Immature natural killer cell (primary cell): ENCODE data around the gene MSN. TPM values are rescaled to one million over a fixed set of nuclear protein-coding genes. Genes with fewer than 3 reads are reported as not detected.
"Not testable (repeated sequence)": the region's sequence is repeated elsewhere in the genome, so short reads cannot be mapped to it uniquely, and the experiment has no call there.

Source experiments
- DNase-seq, 3 donors: peaks; one replicate each; pipeline ENCODE4 v3.0.0; 2022; ENCODE audit warnings: mixed read lengths in 1 of 3
- H3K27ac Mint-ChIP-seq, 6 donors: one replicate each; pipeline ENCODE4 v1.8.0; 2020; ENCODE audit warnings: mixed read lengths in 6 of 6, mild to moderate bottlenecking in 5 of 6, inconsistent platforms in 4 of 6, moderate library complexity in 3 of 6
- H3K27me3 Mint-ChIP-seq, 3 donors: one replicate each; pipeline ENCODE4 v1.8.0; 2020 to 2021; ENCODE audit warnings: low read depth in 3 of 3, mild to moderate bottlenecking in 3 of 3, mixed read lengths in 3 of 3, moderate library complexity in 3 of 3, inconsistent platforms in 1 of 3
- H3K36me3 Mint-ChIP-seq, 3 donors: one replicate each; pipeline ENCODE4 v1.8.0; 2020; ENCODE audit warnings: mixed read lengths in 3 of 3, inconsistent platforms in 2 of 3, mild to moderate bottlenecking in 2 of 3
- H3K4me1 Mint-ChIP-seq, 2 donors: one replicate each; pipeline ENCODE4 v1.8.0; 2020; ENCODE audit warnings: inconsistent platforms in 2 of 2, mild to moderate bottlenecking in 2 of 2, mixed read lengths in 2 of 2, moderate library complexity in 1 of 2
- H3K4me3 Mint-ChIP-seq, 5 donors: one replicate each; pipeline ENCODE4 v1.8.0; 2020; ENCODE audit warnings: mild to moderate bottlenecking in 5 of 5, mixed read lengths in 5 of 5, inconsistent platforms in 3 of 5, moderate library complexity in 3 of 5
- H3K9me3 Mint-ChIP-seq, 6 donors: one replicate each; pipeline ENCODE4 v1.8.0; 2020; ENCODE audit warnings: mild to moderate bottlenecking in 6 of 6, mixed read lengths in 6 of 6, inconsistent platforms in 4 of 6, moderate library complexity in 3 of 6
- polyA plus RNA-seq, 3 donors: library from polyadenylated mRNA; unstranded; fragments of 300-500 nt; fragmentation: Illumina TruSeq; gene quantifications; one replicate each; pipeline ENCODE4 v1.2.3, GENCODE V29; 2021

The MSN gene
- polyA plus RNA-seq, 3 donors from 2014 or later, result 1,039 to 1,577 (median 1,568) TPM

DNA sequence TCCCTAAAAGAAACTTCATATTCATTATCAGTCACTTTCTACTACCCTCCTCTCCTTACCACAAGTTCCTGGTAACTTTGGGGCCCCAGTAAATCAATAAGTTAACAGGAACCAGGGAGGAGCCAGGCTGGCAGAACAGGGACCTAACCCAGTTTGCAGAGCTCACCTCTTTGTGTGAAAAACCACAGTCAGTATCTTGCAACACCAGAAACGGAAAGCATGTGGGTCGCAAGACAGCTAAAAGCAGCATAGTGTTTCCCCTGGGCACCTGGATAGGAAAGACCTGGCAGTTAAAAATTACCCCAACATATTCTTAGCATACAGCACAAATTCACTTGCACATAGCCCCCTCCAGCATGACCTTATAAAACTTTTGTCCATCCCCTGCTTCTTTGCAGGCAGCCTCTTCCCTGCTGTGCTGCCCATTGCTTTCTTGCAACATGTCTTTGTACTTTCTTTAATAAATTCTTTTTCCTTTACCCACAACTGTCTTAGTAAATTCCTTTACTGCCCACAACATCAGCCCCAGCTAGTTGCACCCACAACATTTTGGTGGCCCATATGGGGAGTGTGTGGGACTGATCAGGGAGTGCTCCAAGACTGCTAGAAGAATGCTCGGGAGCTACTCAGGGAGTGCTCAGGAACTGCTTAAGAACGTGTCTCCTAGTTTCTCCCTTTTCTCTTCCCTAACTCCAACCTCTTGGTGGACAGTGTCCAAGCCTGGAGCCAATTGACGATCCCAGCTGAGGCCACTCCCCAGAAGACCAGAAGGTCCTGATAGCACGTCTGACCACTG is 83.4 kb downstream of the MSN start:
- peaks cover 53 to 74% of the 10 kb centered on the region in 2 donors for H3K4me1 Mint-ChIP-seq
- peaks cover 0 to 8% (median 2%) of the 10 kb centered on the region in 3 donors for H3K27me3 Mint-ChIP-seq
- no peaks in the 10 kb centered on the region for H3K9me3 Mint-ChIP-seq
- peak; percentile 58 to 66 (median 64) for DNase-seq
- H3K4me3 Mint-ChIP-seq, result peak overlapping the region; percentile 48 to 88 (median 76)
- no peaks in the 10 kb centered on the region for H3K36me3 Mint-ChIP-seq
- peak overlapping the region in 5 of 6 donors; percentile 69 to 89 (median 78) for H3K27ac Mint-ChIP-seq

DNA sequence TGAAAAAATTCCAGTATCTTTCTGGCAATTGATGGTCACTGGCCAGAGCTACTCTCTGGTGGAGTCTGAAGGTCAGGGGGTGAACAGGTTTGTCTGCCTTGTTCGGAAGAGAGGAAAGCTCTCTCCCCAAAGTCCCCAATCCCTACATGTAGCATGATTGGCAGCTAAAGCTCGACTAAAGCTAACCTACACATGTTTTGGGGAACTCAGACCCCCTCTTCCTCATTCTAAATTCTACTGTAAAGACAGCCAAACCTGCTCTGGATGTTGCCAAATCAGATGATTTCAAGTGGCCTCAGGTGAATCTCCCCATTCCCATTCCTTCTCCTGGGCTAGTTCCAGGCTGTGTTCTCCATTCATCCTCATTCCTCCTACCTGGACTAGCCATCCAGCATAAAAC is 84.1 kb downstream of the MSN start:
- no peaks in the 10 kb centered on the region for H3K9me3 Mint-ChIP-seq
- H3K4me3 Mint-ChIP-seq, result peak overlapping the region; percentile 48 to 88 (median 76)
- peaks cover 49 to 70% of the 10 kb centered on the region in 2 donors for H3K4me1 Mint-ChIP-seq

DNA sequence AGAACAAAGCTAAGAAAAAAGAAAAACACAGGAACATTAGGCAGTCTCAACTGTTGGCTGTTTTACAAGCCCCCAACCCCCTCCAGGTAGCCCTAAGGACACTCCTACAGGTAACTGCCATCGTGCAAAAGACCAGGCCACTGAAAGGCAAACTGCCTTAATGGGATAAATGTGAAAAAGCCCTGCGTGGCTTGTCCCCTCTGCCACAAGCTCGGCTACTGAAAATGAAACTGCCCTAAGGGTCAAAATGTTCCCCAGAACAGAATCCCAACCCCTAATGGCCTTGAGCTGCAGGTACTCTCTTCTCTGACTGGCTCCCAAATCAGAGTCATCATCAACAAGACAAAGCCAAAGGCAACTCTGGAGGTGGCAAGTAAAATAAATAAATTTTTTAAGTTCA is 84.8 kb downstream of the MSN start:
- Mint-ChIP-seq H3K27ac (peak overlapping the region in 1 of 6 donors; percentile 26), H3K4me1 (peaks cover 48 to 63% of the 10 kb centered on the region in 2 donors), H3K4me3 (peak overlapping the region in 4 of 5 donors; percentile 12 to 88 (median 72)), H3K9me3 (no peaks in the 10 kb centered on the region), H3K36me3 (no peaks in the 10 kb centered on the region), H3K27me3 (peaks cover 0 to 8% (median 2%) of the 10 kb centered on the region in 3 donors)
- DNase-seq, result no peak

More for the DNA sequence above, 84.1 kb downstream of the MSN start:
- Mint-ChIP-seq H3K36me3 (no peaks in the 10 kb centered on the region), H3K27me3 (peaks cover 0 to 8% (median 2%) of the 10 kb centered on the region in 3 donors), H3K27ac (peak overlapping the region in 4 of 6 donors; percentile 13 to 86 (median 76))
- DNase-seq, result no peak

DNA sequence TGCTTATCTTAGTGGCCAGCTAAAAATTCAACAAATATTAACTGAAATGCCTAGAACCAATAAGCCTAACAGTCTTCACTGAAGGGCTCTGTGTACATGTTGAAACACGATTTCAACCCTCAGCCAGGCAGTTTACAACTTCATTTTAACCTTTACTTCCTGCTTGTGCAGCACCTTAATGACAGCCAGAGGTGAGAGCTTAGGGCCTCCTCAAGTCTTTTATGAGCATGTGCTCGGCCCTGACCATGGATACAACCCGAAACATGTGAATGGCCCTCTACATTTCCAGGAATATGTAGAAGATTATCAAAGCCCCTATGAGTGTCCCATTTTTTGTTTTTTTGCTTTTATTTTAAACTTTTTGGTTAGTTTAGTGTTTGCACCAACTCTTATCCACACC is 88.3 kb downstream of the MSN start:
- Mint-ChIP-seq H3K4me3 (no peak overlapping the region), H3K9me3 (no peaks in the 10 kb centered on the region), H3K4me1 (peaks cover 38 to 43% of the 10 kb centered on the region in 2 donors), H3K27ac (peak overlapping the region in 1 of 6 donors; percentile 0), H3K27me3 (peaks cover 0 to 5% (median 4%) of the 10 kb centered on the region in 3 donors), H3K36me3 (no peaks in the 10 kb centered on the region)
- no peak for DNase-seq

DNA sequence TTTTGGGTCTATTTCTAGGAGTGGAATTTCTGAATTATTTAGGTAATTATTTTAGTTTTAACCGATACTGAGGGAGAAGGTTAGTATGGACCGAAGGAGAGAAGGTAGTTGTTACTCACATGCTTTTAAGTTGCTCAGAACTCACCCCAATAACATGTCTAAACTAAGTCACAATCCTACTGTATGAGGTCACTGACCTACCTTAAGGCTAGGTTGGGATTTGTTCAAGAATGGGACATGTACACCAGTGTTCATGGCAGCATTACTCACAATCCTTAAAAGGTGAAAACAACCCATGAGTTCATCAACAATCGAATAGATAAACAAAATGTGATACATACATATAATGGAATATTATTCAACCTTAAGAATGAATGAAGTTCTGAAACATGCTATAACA is 90.5 kb downstream of the MSN start:
- DNase-seq, result no peak
- Mint-ChIP-seq H3K36me3 (no peaks in the 10 kb centered on the region), H3K4me1 (peaks cover 22 to 32% of the 10 kb centered on the region in 2 donors), H3K9me3 (no peaks in the 10 kb centered on the region), H3K27ac (no peak overlapping the region), H3K27me3 (peaks cover 0 to 5% (median 5%) of the 10 kb centered on the region in 3 donors), H3K4me3 (no peak overlapping the region)

DNA sequence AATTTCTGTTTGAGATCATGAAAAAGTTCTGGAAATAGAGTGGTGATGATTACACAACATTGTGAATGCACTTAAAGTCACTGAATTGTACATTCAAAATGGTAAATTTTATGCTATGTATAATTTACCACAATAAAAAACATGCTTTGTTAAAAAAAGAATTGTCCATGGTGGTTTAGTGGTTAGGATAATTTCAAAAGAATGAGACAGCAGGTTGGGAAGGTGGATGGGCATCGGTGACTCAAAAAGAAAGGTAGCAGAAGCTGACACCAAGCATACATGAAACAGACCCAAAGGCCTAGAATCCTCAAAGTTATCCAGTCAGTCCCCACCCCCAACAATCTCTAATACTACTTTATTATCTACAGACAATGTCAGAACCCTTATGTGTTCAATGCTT is 91.1 kb downstream of the MSN start:
- H3K4me3 Mint-ChIP-seq, result no peak overlapping the region
- peak overlapping the region in 1 of 6 donors; percentile 5 for H3K27ac Mint-ChIP-seq
- H3K36me3 Mint-ChIP-seq, result no peaks in the 10 kb centered on the region
- H3K4me1 Mint-ChIP-seq, result peaks cover 25 to 34% of the 10 kb centered on the region in 2 donors
- no peak for DNase-seq
- H3K9me3 Mint-ChIP-seq, result no peaks in the 10 kb centered on the region
- peaks cover 0 to 5% (median 5%) of the 10 kb centered on the region in 3 donors for H3K27me3 Mint-ChIP-seq

DNA sequence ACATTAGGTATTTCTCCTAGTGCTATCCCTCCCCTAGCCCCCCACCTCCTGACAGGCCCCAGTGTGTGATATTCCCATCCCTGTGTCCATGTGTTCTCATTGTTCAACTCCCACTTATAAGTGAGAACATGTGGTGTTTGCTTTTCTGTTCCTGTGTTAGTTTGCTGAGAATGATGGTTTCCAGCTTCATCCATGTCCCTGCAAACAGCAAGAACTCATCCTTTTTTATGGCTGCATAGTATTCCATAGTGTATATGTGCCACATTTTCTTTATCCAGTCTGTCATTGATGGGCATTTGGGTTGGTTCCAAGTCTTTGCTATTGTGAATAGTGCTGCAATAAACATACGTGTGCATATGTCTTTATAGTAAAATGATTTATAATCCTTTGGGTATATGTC is 92.1 kb downstream of the MSN start:
- H3K36me3 Mint-ChIP-seq, DNase-seq, H3K4me3 Mint-ChIP-seq, H3K9me3 Mint-ChIP-seq, H3K27me3 Mint-ChIP-seq, H3K27ac Mint-ChIP-seq: not testable (repeated sequence)
- H3K4me1 Mint-ChIP-seq, result peaks cover 33 to 45% of the 10 kb centered on the region in 2 donors

DNA sequence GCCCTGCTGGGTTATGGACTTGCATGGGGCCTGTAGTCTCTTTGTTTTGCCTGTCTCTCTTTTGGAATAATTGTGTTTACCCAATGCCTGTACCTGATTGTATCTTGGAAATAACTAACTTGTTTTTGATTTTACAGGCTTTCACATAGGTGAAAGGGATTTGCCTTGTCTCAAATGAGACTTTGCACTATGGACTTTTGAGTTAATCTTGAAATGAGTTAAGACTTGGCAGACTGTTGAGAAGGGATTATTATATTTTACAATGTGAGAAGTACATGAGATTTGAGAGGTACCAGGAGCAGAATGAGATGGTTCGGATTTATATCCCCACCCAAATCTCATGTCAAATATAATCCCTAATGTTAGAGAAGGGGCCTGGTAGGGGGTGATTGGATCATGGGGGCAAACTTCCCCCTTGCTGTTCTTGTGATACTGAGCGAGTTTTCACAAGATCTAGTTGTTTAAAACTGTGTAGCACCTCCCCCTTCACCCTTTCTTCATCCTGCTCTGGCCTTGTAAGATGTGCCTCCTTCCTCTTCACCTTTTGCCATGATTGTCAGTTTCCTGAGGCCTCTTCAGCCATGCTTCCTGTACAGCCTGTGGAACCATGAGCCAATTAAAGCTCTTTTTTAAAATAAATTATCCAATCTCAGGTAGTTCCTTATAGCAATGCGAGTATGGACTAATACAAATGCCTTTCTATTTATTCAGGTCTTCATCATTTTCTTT is 102.3 kb downstream of the MSN start:
- DNase-seq, result no peak
- no peaks in the 10 kb centered on the region for H3K4me1 Mint-ChIP-seq
- no peak overlapping the region for H3K4me3 Mint-ChIP-seq
- H3K27me3 Mint-ChIP-seq, result peaks cover 0 to 10% (median 2%) of the 10 kb centered on the region in 3 donors
- no peaks in the 10 kb centered on the region for H3K36me3 Mint-ChIP-seq
- H3K27ac Mint-ChIP-seq, result no peak overlapping the region
- H3K9me3 Mint-ChIP-seq, result no peaks in the 10 kb centered on the region

DNA sequence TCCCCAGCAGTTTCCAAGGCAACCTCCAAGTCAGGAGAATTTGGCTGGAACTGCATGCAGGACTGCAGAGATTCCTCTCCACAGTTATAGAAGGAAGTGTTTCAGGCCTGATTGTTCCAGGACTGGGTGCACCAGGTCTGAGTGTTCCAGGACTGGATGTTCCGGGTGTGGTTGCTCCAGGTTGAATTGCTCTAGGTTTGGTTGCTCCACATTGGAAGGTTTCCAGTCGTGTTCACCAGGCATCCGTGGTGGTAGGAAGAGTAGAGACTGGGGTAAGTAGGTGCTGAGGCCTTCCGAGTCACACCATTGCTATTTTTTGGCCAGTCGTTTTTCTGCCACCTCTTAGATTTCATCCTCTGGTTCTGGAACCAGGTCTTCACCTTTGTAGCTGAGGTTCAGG is 105.4 kb downstream of the MSN start:
- Mint-ChIP-seq H3K36me3 (peaks cover 0 to under 1% (median 0%) of the 10 kb centered on the region in 3 donors), H3K4me1 (no peaks in the 10 kb centered on the region), H3K27me3 (peaks cover 0 to 14% (median 2%) of the 10 kb centered on the region in 3 donors), H3K27ac (no peak overlapping the region), H3K4me3 (no peak overlapping the region), H3K9me3 (no peaks in the 10 kb centered on the region)
- DNase-seq, result no peak

DNA sequence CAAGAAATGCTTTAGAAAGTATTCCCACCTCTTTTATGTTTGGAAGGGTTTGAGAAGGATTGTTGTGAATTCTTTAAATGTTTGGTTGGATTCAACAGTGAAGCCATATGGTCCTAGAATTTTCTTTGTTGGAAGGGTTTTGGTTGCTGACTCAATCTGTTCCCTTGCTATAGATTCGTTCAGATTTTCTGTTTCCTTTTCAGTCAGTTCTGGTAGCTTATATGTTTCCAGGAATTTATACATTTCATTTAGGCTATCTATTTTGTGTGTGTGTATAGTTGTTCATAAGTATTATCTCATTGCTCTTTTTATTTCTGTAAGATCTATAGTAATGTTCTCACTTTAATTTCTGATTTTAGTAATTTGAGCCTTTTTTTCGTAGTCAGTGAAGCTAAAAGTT is 114.4 kb downstream of the MSN start:
- H3K36me3 Mint-ChIP-seq, result peaks cover 0 to 4% (median 0%) of the 10 kb centered on the region in 3 donors

DNA sequence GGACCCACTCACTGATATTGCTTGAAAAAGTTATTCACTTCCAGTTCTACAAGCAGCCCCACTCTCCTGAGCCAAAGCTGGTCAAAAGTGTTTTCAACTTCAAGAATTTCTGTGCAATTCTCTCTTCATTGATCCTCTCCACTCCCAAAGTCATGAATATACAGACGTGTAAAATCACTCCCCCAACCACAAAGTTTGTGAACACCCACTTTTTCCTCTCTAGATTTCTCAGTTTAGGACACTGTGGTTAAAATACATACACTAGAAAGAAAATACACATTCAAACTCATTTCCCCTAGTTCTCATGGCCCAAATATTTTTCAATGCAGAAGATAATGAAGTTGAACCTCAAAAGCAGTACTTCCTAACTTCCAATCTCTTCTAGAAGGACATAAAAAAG is 116.3 kb downstream of the MSN start:
- H3K27ac Mint-ChIP-seq, result peak overlapping the region in 1 of 6 donors; percentile 3
- H3K4me1 Mint-ChIP-seq, result peaks cover 13 to 19% of the 10 kb centered on the region in 2 donors
- H3K4me3 Mint-ChIP-seq, result peak overlapping the region in 4 of 5 donors; percentile 53 to 76 (median 59)
- H3K9me3 Mint-ChIP-seq, result no peaks in the 10 kb centered on the region
- no peaks in the 10 kb centered on the region for H3K36me3 Mint-ChIP-seq
- no peak for DNase-seq
- H3K27me3 Mint-ChIP-seq, result peaks cover 0 to 16% (median 5%) of the 10 kb centered on the region in 3 donors

More for the DNA sequence above, 114.4 kb downstream of the MSN start:
- no peak overlapping the region for H3K4me3 Mint-ChIP-seq
- DNase-seq, result no peak
- H3K27ac Mint-ChIP-seq, result no peak overlapping the region
- peaks cover 0 to 19% (median 5%) of the 10 kb centered on the region in 3 donors for H3K27me3 Mint-ChIP-seq
- H3K4me1 Mint-ChIP-seq, result peaks cover 13 to 19% of the 10 kb centered on the region in 2 donors
- no peaks in the 10 kb centered on the region for H3K9me3 Mint-ChIP-seq
